Stimulated activated CD4-positive, alpha-beta T cell treated with anti-CD3 and anti-CD28 coated beads, Interleukin-1b, Interleukin-23, amount 100 ng/mL, for 1 hour (primary cell): Measurements from ENCODE around the gene INPP5K.
"Not testable (repeated sequence)": the region's sequence is repeated elsewhere in the genome, so short reads cannot be mapped to it uniquely, and the experiment has no call there.

Experiments
- DNase-seq, 2 donors: peaks; one replicate each; pipeline ENCODE4 v3.0.0-alpha.2; 2020; ENCODE audit warnings: low read depth in 2 of 2

INPP5K gene

DNA sequence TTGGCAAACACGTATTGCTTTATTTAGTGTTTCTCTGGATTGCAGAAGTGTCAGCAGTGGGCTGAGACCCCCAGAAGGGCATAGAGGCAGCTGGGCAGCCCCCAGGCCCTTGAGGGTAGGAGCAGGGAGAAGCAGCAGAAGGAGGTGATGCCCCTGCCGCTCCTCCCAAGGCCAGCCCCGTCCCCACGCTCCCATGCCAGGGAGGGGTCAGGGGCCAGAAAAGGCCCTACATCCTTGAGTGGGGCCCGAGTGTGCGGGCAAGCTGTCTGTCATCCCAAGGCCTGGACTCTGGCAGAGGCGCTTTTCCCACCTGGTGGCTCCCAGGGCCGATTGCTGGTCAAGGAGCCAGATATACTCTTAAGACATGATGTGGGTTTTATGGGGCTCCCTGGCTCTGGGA, 52.2 kb downstream of the INPP5K start:
- no peak for DNase-seq

DNA sequence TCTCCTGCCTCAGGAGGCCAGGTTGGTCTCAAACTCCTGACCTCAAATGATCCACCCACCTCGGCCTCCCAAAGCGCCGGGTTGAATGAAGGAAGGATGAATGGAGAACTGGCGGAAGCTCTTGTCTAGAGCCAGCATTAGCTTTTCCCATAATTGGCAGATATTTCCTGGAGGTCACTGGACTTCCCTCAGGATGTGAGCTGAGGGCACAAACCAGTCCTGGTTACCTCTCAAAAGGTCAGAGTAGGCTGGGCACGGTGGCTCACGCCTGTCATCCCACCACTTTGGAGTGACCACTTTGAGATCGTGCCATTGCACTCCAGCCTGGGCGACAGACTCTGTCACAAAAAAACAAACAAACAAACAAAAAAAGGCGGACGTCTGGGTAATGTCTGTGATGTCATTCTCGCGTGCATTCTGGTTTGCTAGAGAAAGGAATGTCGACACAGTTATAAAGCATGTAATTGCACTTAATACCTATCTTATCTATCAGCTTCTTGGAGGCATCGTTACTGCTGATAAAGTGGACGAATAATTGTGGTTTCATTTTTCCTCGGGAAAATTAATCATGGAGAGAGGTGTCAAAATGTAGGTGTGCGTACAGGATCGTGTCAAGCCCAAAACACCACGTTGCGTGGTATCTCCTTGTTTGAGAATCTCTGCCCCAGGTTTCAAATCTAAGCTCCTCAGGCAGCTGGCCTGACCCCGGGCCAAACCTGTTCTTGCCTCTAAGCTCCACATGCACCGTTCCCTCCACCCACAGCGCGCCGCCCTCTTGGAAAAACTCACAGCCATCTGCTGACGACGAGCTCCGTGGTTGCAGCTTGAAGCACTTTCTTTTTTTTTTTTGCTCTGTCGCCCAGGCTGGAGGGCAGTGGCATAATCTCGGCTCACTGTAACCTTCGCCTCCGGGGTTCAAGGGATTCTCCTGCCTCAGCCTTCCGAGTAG, 54.0 kb downstream of the INPP5K start:
- DNase-seq: no peak

GRCh38 chr17:1461198-1461944, 55.0 kb downstream of the INPP5K start:
- DNase-seq: no peak

DNA sequence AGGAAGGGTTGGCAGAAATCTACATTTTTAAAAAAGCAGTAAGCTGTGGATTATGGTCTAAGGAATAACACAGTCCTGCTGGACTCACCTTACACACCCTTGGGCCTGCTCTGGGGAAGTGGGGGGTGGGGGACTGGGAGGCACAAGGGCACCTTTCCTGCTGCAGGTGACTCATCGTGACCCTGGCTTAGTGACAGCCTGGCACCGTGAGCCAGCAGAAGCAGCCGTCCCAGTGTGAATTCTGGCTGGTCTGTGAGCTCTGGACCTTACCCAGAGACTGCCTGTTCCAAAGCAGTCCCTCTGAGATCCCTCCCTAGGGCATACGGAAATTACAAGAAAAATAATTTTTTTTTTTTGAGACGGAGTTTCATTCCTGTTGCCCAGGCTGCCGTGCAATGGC, 56.2 kb downstream of the INPP5K start:
- no peak for DNase-seq

DNA sequence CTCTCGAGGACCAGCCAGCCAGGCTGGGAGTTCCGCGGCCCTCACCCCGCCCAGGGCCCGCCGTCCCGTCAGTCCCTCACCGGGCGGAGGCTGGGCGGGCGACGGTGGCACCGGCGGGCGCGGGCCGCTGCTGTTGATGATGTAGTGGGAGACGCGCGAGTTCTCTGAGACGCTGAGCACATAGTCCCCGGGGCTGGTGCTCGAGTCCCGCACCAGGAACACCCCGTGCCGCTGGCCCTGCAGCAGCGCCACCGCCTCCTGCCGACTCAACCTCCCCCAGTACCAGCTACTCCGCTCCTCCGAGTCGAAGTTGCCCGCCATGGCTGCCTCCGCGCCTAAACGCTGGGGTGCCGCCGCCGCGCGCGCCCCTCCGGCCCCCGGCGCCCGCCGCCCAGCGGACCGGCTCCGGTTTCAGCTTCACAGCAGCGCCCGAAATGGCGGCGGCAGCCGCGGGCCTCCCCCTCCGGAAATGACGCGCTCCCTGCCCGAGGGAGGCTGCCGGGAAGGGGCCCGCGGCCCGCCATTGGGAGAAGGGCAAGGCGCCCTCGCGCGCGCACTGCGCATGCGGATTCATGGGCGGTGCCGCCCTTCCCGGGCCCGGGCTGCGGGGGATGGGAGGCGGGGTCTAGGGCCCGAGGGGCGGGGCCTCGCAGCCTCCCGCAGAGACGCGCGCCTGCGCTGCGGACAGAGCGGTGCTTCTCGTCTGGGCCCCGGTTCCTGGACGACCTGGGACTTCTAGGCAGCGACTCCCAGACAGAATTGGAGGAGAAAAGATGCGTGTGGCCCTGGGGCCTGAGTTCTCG, 60.4 kb downstream of the INPP5K start, which contains the start of gene CRK:
CRK (minus strand) TSS at position 436 of the 803 bp plus-strand sequence; CDS start at position 321, 115 bp downstream.
- peak; percentile 97 to 98 for DNase-seq

GRCh38 chr17:1455291-1455796, 61.1 kb downstream of the INPP5K start:
- DNase-seq: no peak

- no peak for DNase-seq
Measured at GRCh38 chr17:1454541-1454940, 61.9 kb downstream of the INPP5K start.

- DNase-seq: not testable (repeated sequence)
Measured at GRCh38 chr17:1453694-1454093, 62.7 kb downstream of the INPP5K start.

DNA sequence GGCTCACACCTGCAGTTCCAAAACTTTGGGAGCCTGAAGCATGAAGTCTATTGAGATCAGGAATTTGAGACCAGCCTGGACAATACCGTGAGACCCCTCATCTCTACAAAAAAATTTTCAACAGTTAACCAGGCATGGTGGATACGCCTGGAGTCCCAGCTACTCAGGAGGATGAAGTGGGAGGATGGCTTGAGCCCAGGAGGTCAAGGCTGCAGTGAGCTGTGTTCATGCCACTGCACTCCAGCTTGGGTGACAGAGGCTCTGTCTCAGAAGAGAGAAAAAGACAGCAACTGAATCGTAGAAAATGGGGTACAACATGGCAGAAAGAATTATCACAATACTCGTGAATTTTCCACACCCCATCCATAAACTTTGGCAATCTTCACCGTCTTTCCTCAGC, 63.6 kb downstream of the INPP5K start:
- DNase-seq: no peak

DNA sequence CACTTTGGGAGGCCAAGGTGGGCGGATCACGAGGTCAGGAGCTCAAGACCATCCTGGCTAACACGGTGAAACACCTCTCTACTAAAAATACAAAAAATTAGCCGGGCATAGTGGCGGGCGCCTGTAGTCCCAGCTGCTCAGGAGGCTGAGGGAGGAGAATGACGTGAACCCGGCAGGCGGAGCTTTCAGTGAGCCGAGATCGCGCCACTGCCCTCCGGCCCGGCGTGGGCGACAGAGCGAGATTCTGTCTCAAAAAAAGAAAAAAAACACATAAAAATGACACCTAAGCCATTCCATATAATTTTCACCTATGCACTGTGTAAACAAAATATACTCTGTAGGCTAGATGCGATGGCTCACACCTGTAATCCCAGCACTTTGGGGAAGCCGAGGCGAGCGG, 66.2 kb downstream of the INPP5K start:
- DNase-seq: not testable (repeated sequence)

DNA sequence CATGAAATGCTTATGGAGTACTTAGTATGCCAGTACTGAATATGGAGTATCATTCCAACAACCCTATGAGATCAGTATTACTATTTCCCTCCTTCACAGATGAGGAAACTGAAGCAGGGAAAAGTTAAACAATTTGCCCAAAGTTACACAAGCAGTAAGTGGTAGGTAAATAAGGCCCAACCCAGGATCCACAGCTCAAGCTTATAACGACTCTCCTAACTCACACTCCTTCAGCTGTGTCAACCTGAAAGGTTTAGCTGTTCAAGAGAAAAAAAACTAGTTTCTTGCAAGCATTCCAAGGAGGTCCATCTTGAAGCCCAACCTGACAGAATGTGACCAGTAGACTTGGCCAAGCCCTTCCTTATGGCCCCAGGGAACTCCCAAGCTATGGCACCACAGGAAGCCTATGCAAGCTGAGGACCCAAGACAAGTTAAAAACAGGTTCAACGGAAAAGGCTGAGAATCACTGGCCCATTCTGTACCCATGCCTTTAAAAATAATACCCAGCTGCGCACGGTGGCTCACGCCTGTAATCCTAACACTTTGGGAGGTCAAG, 66.9 kb downstream of the INPP5K start:
- DNase-seq: no peak

DNA sequence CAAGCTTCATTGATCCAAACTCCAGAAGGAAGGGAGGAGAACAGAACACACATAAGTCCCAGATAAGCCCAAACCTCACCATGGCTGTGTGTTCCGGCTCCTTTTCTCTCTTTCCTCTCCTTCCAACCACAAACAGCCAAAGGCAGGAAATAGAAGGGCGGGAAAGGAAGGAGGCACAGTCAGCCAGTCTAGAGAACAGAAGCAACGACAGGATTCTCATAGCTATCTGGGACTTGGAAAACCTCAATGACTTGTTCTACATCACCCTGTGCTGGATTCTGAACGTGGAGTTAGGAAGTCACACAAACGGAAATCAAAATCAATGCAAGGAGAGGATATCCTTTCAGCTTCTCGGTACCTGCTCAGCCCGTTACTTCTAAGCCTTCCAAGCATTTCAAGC, 69.4 kb downstream of the INPP5K start:
- DNase-seq: no peak

DNA sequence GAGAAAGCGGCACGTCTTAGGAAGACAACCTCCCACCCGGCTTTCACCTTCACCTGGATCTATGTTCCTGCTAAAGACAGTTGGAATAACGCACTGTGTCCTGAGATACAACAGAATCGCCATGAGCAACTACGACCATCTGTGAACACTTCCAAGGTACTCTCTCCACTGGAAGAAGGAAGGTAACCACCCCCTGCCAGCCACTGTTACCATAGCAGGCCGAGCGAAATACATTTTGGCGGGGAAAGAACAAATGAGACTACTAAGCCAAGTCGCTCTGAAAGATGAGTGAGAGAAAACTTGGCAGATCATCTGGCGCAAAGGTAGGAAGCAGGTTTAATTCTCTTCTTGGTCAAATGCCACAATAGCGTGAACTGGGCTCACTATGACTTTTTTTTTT, 70.2 kb downstream of the INPP5K start:
- DNase-seq: no peak

- DNase-seq: not testable (repeated sequence)
Measured at GRCh38 chr17:1445695-1446094, 70.7 kb downstream of the INPP5K start.
